Kidney tubule cell (primary cell): ENCODE measurements around the gene PRDM2.

Experiments
- DNase-seq: peaks from one replicate; pipeline ENCODE4 v3.0.0-alpha.2; 2018; ENCODE audit warnings: low spot score

Gene PRDM2

GRCh38 chr1:13836631-13837030 lies 136.6 kb downstream of the PRDM2 start:
- DNase-seq = no peak

- no peak for DNase-seq
Observed at GRCh38 chr1:13838236-13838635, 138.2 kb downstream of the PRDM2 start.

- no peak for DNase-seq
Observed at GRCh38 chr1:13842497-13842896, 142.5 kb downstream of the PRDM2 start.

GRCh38 chr1:13851726-13852125 lies 151.7 kb downstream of the PRDM2 start:
- no peak for DNase-seq

GRCh38 chr1:13855554-13855953 lies 155.6 kb downstream of the PRDM2 start:
- no peak for DNase-seq

- DNase-seq = no peak
Observed at GRCh38 chr1:13860031-13860430, 160.0 kb downstream of the PRDM2 start.

- no peak for DNase-seq
Observed at GRCh38 chr1:13864760-13865159, 164.8 kb downstream of the PRDM2 start.

GRCh38 chr1:13865851-13866250 lies 165.9 kb downstream of the PRDM2 start:
- DNase-seq = no peak

- DNase-seq = no peak
Observed at GRCh38 chr1:13867603-13868002, 167.6 kb downstream of the PRDM2 start.

GRCh38 chr1:13869172-13869797 lies 169.3 kb downstream of the PRDM2 start:
- DNase-seq = no peak

GRCh38 chr1:13871413-13871812 lies 171.4 kb downstream of the PRDM2 start:
- DNase-seq = no peak

GRCh38 chr1:13871886-13872285 lies 171.9 kb downstream of the PRDM2 start:
- DNase-seq = no peak

GRCh38 chr1:13873032-13873431 lies 173.0 kb downstream of the PRDM2 start:
- DNase-seq = no peak
